Activated naive CD4-positive, alpha-beta T cell treated with anti-CD3 and anti-CD28 coated beads, Interleukin-2, amount 50 U/mL, for 72 hours (primary cell): ENCODE measurements around the gene TUBB1. TPM values are rescaled to one million over a fixed set of nuclear protein-coding genes. Genes with fewer than 3 reads are reported as not detected.
"Not testable (repeated sequence)": the region's sequence is repeated elsewhere in the genome, so short reads cannot be mapped to it uniquely, and the experiment has no call there.

Experiments
- ATAC-seq, 2 donors: fragments of 150-1000 bp; cut with Tn5 transposase; 2 replicates each; pipeline ENCODE4 v1.10.0; 2021; ENCODE audit warnings: mild to moderate bottlenecking in 2 of 2, moderate library complexity in 2 of 2
- DNase-seq, 2 donors: peaks; one replicate each; pipeline ENCODE4 v3.0.0; 2021 to 2022; ENCODE audit warnings: low spot score in 2 of 2
- H3K27ac Mint-ChIP-seq, 2 donors: one replicate each; pipeline ENCODE4 v1.8.0; 2022; ENCODE audit warnings: mild to moderate bottlenecking in 2 of 2, mixed read lengths in 2 of 2
- H3K36me3 Mint-ChIP-seq, 2 donors: one replicate each; pipeline ENCODE4 v1.8.0; 2022; ENCODE audit warnings: mixed read lengths in 2 of 2
- H3K9me3 Mint-ChIP-seq, 2 donors: one replicate each; pipeline ENCODE4 v1.8.0; 2022; ENCODE audit warnings: mixed read lengths in 2 of 2
- total RNA-seq, 2 donors: library from RNA; stranded (reverse); gene quantifications; one replicate each; pipeline ENCODE4 v1.2.3, GENCODE V29; 2022

The TUBB1 gene
- total RNA-seq: under 1 TPM in 1 of 2 donors, not detected in 1; 0.09 TPM

DNA sequence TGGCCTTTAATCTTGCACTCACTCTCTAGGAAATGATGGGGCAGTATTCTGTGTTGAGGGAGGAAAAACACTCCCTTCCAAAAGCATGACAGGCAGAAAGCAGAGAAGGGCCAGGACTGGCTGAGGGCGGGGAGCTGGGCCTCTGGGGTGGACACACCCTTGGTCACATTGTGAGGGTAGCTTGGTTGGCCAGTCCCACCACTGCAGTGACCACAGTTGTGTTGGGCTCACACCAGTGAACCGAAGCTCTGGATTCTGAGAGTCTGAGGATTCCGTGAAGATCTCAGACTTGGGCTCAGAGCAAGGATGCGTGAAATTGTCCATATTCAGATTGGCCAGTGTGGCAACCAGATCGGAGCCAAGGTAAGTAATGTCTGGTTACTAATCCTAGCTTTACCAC is at the start of gene TUBB1:
TSS of gene TUBB1 (plus strand) at position 213 of the 400 bp plus-strand sequence. CDS start at position 307, 94 bp downstream.
- no peaks in the 10 kb centered on the region for H3K36me3 Mint-ChIP-seq
- DNase-seq (no peak), ATAC-seq (no peak)
- peak within 1 kb of the TSS; percentile 40 to 82 for H3K27ac Mint-ChIP-seq
- H3K9me3 Mint-ChIP-seq: no peaks in the 10 kb centered on the region

DNA sequence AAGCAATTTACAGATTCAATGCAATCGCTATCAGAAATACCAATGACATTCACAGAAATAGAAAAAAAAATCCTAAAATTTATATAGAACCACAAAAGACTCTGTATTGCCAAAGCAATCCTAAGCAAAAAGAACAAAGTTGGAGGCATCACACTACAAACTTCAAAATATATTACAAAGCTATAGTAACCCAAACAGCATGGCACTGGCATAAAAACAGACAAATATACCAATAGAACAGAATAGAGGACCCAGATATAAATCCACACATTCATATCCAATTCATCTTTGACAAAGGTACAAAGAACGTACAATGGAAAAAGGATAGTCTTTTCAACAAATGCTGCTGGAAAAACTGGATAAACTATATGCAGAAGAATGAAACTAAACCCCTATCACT is 49.8 kb upstream of the TUBB1 start:
- DNase-seq (no peak), ATAC-seq (no peak)

GRCh38 chr20:58970146-58970545 is 49.1 kb upstream of the TUBB1 start:
- peaks cover 0 to 4% of the 10 kb centered on the region in 2 donors for H3K9me3 Mint-ChIP-seq
- DNase-seq: no peak
- peaks cover 0 to 3% of the 10 kb centered on the region in 2 donors for H3K36me3 Mint-ChIP-seq
- H3K27ac Mint-ChIP-seq: no peak overlapping the region
- ATAC-seq: no peak

More for the DNA sequence above, 49.8 kb upstream of the TUBB1 start:
- H3K27ac Mint-ChIP-seq: no peak overlapping the region
- H3K9me3 Mint-ChIP-seq: peaks cover 0 to 4% of the 10 kb centered on the region in 2 donors
- H3K36me3 Mint-ChIP-seq: no peaks in the 10 kb centered on the region

DNA sequence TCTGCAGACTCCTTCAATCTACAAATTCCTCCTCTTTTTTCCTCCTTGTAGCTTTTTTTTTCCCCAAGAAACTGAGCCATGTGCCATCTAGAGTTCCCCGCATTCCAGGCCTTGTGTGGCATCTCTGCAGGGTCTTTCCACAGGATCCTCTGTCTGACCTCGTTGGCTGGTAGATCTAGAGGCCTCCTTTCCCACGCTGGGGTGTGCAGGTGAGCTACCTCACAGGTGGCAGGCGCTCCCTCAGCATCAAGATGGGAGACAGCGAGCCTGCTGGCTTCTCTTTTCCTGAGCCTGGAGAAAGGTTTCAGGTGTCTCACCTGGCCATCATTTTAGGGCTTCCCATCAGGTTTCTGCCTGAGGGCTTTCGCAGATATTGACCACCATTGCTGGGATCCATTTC is 47.8 kb upstream of the TUBB1 start:
- ATAC-seq (no peak), DNase-seq (no peak)
- Mint-ChIP-seq H3K9me3 (peaks cover 4 to 8% of the 10 kb centered on the region in 2 donors), H3K27ac (no peak overlapping the region), H3K36me3 (peaks cover 0 to 10% of the 10 kb centered on the region in 2 donors)

DNA sequence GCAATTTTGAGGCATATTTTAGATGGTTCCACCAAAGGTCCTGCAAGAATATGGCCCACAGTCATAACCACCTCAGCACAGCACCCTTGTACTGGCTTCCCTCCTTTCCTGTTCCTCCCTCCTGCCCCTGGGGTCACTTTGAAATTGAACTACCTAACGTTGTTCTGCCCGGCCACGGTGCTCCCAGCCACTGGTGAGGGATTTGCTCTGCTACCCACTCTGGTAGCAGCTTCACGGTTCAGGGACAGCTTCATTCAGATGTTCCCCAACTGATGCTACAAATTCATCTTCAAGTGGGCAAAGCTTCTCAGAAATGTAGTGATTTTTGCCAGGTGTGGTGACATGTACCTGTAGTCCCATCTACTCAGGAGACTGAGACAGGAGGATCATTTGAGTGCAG is 46.0 kb upstream of the TUBB1 start:
- ATAC-seq (no peak), DNase-seq (no peak)
- peaks cover 6 to 8% of the 10 kb centered on the region in 2 donors for H3K9me3 Mint-ChIP-seq
- peaks cover 0 to 10% of the 10 kb centered on the region in 2 donors for H3K36me3 Mint-ChIP-seq
- no peak overlapping the region for H3K27ac Mint-ChIP-seq

- ATAC-seq (no peak), DNase-seq (no peak)
- no peak overlapping the region for H3K27ac Mint-ChIP-seq
- H3K9me3 Mint-ChIP-seq: peaks cover 6 to 8% of the 10 kb centered on the region in 2 donors
- peaks cover 0 to 10% of the 10 kb centered on the region in 2 donors for H3K36me3 Mint-ChIP-seq
These were observed 45.4 kb upstream of the TUBB1 start for GRCh38 chr20:58973866-58974265.

GRCh38 chr20:58975353-58975752 is 43.9 kb upstream of the TUBB1 start:
- Mint-ChIP-seq H3K9me3 (peaks cover 6 to 8% of the 10 kb centered on the region in 2 donors), H3K36me3 (peaks cover 0 to 10% of the 10 kb centered on the region in 2 donors), H3K27ac (no peak overlapping the region)
- no peak for ATAC-seq
- DNase-seq: no peak

- DNase-seq: no peak
- Mint-ChIP-seq H3K27ac (no peak overlapping the region), H3K36me3 (peaks cover 0 to 10% of the 10 kb centered on the region in 2 donors), H3K9me3 (peaks cover 6 to 8% of the 10 kb centered on the region in 2 donors)
- peak in 1 of 2 donors; percentile 39 for ATAC-seq
These were observed 43.0 kb upstream of the TUBB1 start for GRCh38 chr20:58976061-58976730.

GRCh38 chr20:58978351-58979190 is 40.7 kb upstream of the TUBB1 start:
- peaks cover 7 to 20% of the 10 kb centered on the region in 2 donors for H3K36me3 Mint-ChIP-seq
- ATAC-seq (no peak), DNase-seq (no peak)
- H3K9me3 Mint-ChIP-seq: peaks cover 6 to 8% of the 10 kb centered on the region in 2 donors
- H3K27ac Mint-ChIP-seq: no peak overlapping the region

DNA sequence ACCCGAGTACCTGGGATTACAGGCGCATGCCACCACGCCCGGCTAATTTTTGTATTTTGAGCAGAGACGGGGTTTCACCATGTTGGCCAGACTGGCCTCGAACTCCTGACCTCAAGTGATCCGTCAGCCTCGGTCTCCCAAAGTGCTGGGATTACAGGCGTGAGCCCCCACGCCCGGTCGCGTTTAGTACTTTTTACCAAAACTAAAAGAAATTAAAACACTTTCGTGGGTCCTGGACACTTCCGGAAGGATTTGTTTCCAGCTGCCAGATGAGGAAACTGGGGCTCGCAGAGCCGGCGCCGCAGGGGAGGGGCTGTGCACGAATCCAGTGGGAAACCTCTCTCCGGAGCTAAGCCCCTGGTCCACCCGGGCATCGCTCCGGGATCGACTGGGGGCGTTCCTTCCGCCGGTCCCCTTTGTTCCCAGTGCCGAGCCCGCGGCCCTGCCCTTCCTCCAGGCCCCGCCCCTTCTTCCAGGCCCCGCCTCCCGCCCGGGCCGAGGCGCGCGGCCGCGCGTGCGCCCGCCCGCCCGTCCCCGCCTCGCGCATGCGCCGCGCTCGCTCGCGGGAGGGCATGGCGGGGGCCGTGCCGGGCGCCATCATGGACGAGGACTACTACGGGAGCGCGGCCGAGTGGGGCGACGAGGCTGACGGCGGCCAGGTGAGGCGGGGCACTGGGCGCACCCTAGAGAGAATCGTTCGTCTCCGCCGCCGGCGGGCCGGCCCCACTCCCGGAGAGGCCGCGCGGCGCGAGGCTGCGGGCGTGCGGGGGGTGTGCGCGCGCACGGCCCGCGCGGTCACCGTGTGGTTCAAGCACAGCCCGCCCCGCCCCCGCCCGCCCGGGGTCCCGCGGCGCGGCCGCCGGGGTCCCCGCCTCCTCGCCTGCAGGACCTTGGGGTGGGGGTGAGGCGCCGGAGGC is 38.3 kb upstream of the TUBB1 start, which contains the start of gene NELFCD:
TSS of gene NELFCD (plus strand) at position 546 of the 917 bp plus-strand sequence. CDS start at position 600, 54 bp downstream.
- peak; percentile 92 for DNase-seq
- peak; percentile 85 to 92 for ATAC-seq
- Mint-ChIP-seq H3K27ac (peak within 1 kb of the TSS; percentile 86 to 90), H3K9me3 (peaks cover 3 to 4% of the 10 kb centered on the region in 2 donors), H3K36me3 (peaks cover 7 to 14% of the 10 kb centered on the region in 2 donors)

DNA sequence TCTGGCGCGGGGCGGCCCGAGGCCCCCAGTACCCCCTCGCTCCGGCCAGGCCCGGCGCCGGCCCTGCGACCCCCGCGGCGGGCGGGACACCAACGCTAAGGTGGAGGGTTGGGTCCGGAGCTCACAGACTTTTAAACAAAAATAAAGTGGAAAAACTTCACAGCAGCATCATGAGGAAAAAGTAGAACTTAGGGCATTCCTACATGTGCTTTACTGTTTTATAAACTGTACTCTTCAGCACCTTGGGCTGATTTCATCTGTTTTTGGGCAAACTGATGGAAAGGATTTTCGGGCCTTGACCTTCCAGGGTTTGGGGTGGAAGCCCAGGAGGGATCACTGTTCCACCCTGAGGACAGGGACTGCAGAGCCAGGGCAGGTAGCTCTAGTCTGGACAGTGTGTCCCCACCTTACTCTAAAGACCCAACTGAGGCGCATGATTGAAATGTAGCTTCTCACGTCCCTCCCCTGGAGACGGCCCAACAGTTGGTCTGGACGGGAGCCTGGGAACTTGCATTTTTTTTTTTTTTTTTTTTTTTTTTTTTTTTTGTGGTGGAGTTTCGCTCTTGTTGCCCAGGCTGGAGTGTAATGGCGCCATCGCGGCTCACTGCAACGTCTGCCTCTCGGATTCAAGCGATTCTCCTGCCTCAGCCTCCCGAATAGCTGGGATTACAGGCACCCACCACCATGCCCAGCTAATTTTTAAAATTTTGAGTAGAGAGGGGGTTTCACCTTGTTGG is 37.4 kb upstream of the TUBB1 start:
- Mint-ChIP-seq H3K36me3 (peaks cover 9 to 18% of the 10 kb centered on the region in 2 donors), H3K9me3 (peaks cover 0 to 1% of the 10 kb centered on the region in 2 donors), H3K27ac (peak overlapping the region; percentile 77 to 90)
- ATAC-seq: peak in 1 of 2 donors; percentile 15
- DNase-seq: no peak

GRCh38 chr20:58982406-58983114 is 36.7 kb upstream of the TUBB1 start:
- H3K36me3 Mint-ChIP-seq: peaks cover 14 to 25% of the 10 kb centered on the region in 2 donors
- peak overlapping the region; percentile 77 to 88 for H3K27ac Mint-ChIP-seq
- DNase-seq (no peak), ATAC-seq (no peak)
- no peaks in the 10 kb centered on the region for H3K9me3 Mint-ChIP-seq

DNA sequence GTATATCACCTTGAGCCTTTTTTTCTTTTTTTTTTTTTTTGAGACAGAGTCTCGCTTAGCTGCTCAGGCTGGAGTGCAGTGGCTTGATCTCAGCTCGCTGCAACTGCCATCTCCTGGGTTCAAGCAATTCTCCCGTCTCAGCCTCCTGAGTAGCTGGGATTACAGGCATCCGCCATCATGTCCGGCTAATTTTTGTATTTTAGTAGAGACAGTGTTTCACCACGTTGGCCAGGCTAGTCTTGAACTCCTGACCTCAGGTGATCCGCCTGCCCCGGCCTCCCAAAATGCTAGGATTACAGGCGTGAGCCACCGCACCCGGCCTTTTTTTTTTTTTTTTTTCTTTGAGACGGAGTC is 36.1 kb upstream of the TUBB1 start:
- peak overlapping the region; percentile 12 to 77 for H3K27ac Mint-ChIP-seq
- H3K36me3 Mint-ChIP-seq: peaks cover 20 to 30% of the 10 kb centered on the region in 2 donors

DNA sequence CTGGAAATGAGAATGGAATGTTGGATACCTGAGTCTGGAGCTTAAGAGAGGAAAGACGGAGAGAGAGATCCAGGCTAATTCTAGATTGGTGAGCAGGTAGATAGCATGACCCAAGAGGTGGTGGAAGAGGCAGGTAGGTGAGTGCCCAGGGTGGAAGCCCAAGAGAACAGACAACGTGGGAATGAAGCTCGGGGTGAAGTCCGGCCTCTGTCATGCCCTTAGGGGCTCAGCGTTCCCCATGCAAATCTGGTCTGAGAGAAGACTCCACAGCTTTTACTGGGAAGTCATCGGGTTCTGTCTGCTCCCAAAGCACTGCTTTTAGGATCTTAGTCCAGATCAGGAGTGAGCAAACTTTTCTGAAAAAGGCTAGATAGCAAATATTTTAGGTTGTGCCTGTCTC is 34.5 kb upstream of the TUBB1 start:
- Mint-ChIP-seq H3K9me3 (no peaks in the 10 kb centered on the region), H3K27ac (no peak overlapping the region), H3K36me3 (peaks cover 28 to 40% of the 10 kb centered on the region in 2 donors)
- peak in 1 of 2 donors; percentile 31 for DNase-seq
- ATAC-seq: no peak

More for the DNA sequence above, 36.1 kb upstream of the TUBB1 start:
- not testable (repeated sequence) for ATAC-seq, DNase-seq, H3K9me3 Mint-ChIP-seq

- Mint-ChIP-seq H3K27ac (no peak overlapping the region), H3K9me3 (no peaks in the 10 kb centered on the region), H3K36me3 (peaks cover 31 to 40% of the 10 kb centered on the region in 2 donors)
- no peak for DNase-seq
- no peak for ATAC-seq
These were observed 33.6 kb upstream of the TUBB1 start for GRCh38 chr20:58985656-58986055.
